ENCODE data around the gene MLLT3. TPM values are rescaled to one million over a fixed set of nuclear protein-coding genes. Genes with fewer than 3 reads are reported as not detected.
A peak's percentile ranks its signal among the peaks of the same experiment; 100 is the strongest.

Gene MLLT3
- total and polyA plus RNA-seq, 8 donors: 1.8 to 10.3 (median 4.2) TPM

- intact Hi-C loops (cut with DNase I): no loop called here
- H3K36me3 ChIP-seq: no peaks in the 10 kb centered on the region
- ATAC-seq (no peak), FAIRE-seq (no peak), DNase-seq (no peak)
- peaks cover 0 to 20% (median 8%) of the 10 kb centered on the region in 3 donors for H3K4me1 ChIP-seq
- TF ChIP-seq, protein P1, sequence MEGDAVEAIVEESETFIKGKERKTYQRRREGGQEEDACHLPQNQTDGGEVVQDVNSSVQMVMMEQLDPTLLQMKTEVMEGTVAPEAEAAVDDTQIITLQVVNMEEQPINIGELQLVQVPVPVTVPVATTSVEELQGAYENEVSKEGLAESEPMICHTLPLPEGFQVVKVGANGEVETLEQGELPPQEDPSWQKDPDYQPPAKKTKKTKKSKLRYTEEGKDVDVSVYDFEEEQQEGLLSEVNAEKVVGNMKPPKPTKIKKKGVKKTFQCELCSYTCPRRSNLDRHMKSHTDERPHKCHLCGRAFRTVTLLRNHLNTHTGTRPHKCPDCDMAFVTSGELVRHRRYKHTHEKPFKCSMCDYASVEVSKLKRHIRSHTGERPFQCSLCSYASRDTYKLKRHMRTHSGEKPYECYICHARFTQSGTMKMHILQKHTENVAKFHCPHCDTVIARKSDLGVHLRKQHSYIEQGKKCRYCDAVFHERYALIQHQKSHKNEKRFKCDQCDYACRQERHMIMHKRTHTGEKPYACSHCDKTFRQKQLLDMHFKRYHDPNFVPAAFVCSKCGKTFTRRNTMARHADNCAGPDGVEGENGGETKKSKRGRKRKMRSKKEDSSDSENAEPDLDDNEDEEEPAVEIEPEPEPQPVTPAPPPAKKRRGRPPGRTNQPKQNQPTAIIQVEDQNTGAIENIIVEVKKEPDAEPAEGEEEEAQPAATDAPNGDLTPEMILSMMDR (IDR thresholded peaks at IDR 0.05): no peak
- H3K27me3 ChIP-seq: no peaks in the 10 kb centered on the region
- peak overlapping the region in 2 of 4 donors; percentile 62 to 74 for H3K4me3 ChIP-seq
- H3K9me3 ChIP-seq: no peaks in the 10 kb centered on the region
- WGBS, 2 donors: 50 to 57% methylated on average over 15 of the region's 15 CpGs
- peak overlapping the region in 2 of 4 donors; percentile 13 to 28 for H3K27ac ChIP-seq
These were observed 2.7 kb downstream of the MLLT3 start for GRCh38 chr9:20619487-20620200.

DNA sequence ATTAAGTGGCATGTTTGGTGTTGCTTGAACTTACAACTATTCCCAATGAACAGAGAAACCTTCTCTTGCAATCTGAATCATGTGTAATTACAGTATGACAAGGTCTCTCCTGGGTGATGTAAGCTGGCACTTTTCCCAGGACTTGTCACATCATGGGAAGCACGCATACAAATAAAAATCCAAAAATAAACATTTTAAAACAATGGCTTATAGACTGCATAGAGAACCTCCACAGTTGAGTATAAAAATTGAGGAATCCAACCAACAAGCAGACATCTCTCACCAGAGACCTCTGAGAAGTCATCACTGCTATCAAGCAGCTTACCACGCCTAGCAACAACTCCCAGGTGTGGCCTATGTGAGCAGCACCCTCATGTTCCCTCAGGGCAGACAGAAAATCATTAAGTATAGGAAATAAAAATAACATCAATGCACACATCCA, 3.9 kb downstream of the MLLT3 start:
- peak; percentile 32 for FAIRE-seq
- intact Hi-C loops (cut with DNase I): no loop called here
- no peak overlapping the region for H3K4me3 ChIP-seq
- TF ChIP-seq, protein P1 (IDR thresholded peaks at IDR 0.05): no peak
- H3K36me3 ChIP-seq: no peaks in the 10 kb centered on the region
- peak in 4 of 6 donors; percentile 26 to 72 (median 42) for DNase-seq
- H3K4me1 ChIP-seq: peaks cover 0 to 13% (median 8%) of the 10 kb centered on the region in 3 donors
- ATAC-seq: no peak
- WGBS, 2 donors: 22% methylated on average over 2 of the region's 2 CpGs
- H3K9me3 ChIP-seq: no peaks in the 10 kb centered on the region
- peak overlapping the region in 1 of 4 donors; percentile 23 for H3K27ac ChIP-seq
- no peaks in the 10 kb centered on the region for H3K27me3 ChIP-seq

DNA sequence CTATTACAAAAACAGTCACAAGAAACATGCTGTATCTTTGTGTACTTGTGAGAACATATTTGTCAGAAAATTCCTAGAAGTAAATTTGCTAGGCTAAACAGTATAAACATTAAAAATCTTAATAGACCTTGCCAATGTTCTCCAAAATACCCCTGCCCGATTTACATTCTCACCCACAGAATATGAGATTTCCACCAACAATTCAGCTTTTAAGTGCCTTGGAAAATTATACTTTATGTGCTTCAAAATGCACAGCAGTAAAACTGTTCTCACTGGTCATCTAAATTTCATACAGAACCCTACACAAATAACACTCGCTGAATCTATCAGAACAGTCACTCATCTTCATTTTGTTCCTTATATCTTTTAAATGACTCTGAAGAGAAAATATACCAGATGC, 5.5 kb downstream of the MLLT3 start:
- FAIRE-seq (no peak), ATAC-seq (no peak), DNase-seq (no peak)
- WGBS, 2 donors: 85 to 89% methylated on average over 2 of the region's 2 CpGs
- Histone ChIP-seq H3K27me3 (no peaks in the 10 kb centered on the region), H3K36me3 (no peaks in the 10 kb centered on the region), H3K27ac (no peak overlapping the region), H3K9me3 (no peaks in the 10 kb centered on the region), H3K4me3 (no peak overlapping the region), H3K4me1 (peaks cover 4 to 23% (median 16%) of the 10 kb centered on the region in 3 donors)
- TF ChIP-seq, protein P1 (IDR thresholded peaks at IDR 0.05): no peak
- intact Hi-C loops (cut with DNase I): no loop called here

- DNase-seq (no peak), ATAC-seq (no peak)
- intact Hi-C loops (cut with DNase I): no loop called here
These were observed 7.6 kb downstream of the MLLT3 start for GRCh38 chr9:20614602-20615216.

More at GRCh38 chr9:20614602-20615216, 7.6 kb downstream of the MLLT3 start:
- FAIRE-seq: no peak
- Histone ChIP-seq H3K4me1 (peaks cover 10 to 34% (median 32%) of the 10 kb centered on the region in 3 donors), H3K27ac (no peak overlapping the region), H3K4me3 (no peak overlapping the region), H3K27me3 (no peaks in the 10 kb centered on the region), H3K9me3 (no peaks in the 10 kb centered on the region), H3K36me3 (no peaks in the 10 kb centered on the region)
- TF ChIP-seq, protein P1 (IDR thresholded peaks at IDR 0.05): no peak
- 93 to 95% methylated on average over 2 of the region's 2 CpGs for WGBS, 2 donors

Measured in pancreas (tissue), 10 donors.